ENCODE results near the gene PLPPR2.

DNA sequence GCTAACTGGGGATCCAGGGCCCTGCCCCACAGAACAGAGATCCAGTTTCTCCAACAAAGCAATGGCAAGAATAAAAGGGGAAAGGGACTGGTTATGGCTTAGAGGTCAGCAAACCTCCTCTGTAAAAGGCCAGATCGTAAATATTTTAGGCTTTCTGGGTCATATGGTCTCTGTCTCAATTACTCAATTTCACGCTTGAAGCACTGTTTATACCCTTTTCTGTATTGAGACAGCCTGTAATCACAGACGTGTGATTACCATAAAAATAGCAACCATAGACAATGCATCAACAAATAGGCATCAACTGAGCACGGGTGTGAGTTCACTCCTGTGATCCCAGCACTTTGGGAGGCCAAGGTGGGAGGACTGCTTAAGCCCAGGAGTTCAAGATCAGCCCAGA lies 25.1 kb upstream of the PLPPR2 start:
- TF ChIP-seq, protein P1, sequence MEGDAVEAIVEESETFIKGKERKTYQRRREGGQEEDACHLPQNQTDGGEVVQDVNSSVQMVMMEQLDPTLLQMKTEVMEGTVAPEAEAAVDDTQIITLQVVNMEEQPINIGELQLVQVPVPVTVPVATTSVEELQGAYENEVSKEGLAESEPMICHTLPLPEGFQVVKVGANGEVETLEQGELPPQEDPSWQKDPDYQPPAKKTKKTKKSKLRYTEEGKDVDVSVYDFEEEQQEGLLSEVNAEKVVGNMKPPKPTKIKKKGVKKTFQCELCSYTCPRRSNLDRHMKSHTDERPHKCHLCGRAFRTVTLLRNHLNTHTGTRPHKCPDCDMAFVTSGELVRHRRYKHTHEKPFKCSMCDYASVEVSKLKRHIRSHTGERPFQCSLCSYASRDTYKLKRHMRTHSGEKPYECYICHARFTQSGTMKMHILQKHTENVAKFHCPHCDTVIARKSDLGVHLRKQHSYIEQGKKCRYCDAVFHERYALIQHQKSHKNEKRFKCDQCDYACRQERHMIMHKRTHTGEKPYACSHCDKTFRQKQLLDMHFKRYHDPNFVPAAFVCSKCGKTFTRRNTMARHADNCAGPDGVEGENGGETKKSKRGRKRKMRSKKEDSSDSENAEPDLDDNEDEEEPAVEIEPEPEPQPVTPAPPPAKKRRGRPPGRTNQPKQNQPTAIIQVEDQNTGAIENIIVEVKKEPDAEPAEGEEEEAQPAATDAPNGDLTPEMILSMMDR (IDR thresholded peaks at IDR 0.05): no peak
- no peak for TF ChIP-seq ZFX (IDR thresholded peaks at IDR 0.05; ENCODE audit: borderline replicate concordance)

Data from 22Rv1 (cell line).